IgD-negative memory B cell (primary cell): ENCODE results near the gene SAP25. TPM values are rescaled to one million over a fixed set of nuclear protein-coding genes. Genes with fewer than 3 reads are reported as not detected.
A peak's percentile ranks its signal among the peaks of the same experiment; 100 is the strongest.

Experiments used
- H3K27ac Mint-ChIP-seq, 3 donors: one replicate each; pipeline ENCODE4 v1.8.0; 2020 to 2022; ENCODE audit warnings: mild to moderate bottlenecking in 3 of 3, mixed read lengths in 3 of 3, moderate library complexity in 1 of 3
- H3K27me3 Mint-ChIP-seq: one replicate; pipeline ENCODE4 v1.8.0; 2021; ENCODE audit warnings: mixed read lengths
- H3K36me3 Mint-ChIP-seq: one replicate; pipeline ENCODE4 v1.8.0; 2020; ENCODE audit warnings: mild to moderate bottlenecking, mixed read lengths
- H3K4me1 Mint-ChIP-seq, 3 donors: one replicate each; pipeline ENCODE4 v1.8.0; 2020 to 2022; ENCODE audit warnings: mixed read lengths in 3 of 3, mild to moderate bottlenecking in 1 of 3
- H3K4me3 Mint-ChIP-seq, 4 donors: one replicate each; pipeline ENCODE4 v1.8.0; 2020 to 2022; ENCODE audit warnings: mild to moderate bottlenecking in 4 of 4, mixed read lengths in 4 of 4, moderate library complexity in 3 of 4
- H3K9me3 Mint-ChIP-seq, 3 donors: one replicate each; pipeline ENCODE4 v1.8.0; 2020 to 2021; ENCODE audit warnings: mixed read lengths in 3 of 3, mild to moderate bottlenecking in 1 of 3
- polyA plus RNA-seq: library from polyadenylated mRNA; unstranded; fragments of 300-500 nt; fragmentation: Illumina TruSeq; gene quantifications from one replicate; pipeline ENCODE4 v1.2.3, GENCODE V29; 2021

SAP25 gene
- 0.73 TPM for polyA plus RNA-seq

GRCh38 chr7:100573691-100574361, at the start of gene SAP25:
Gene SAP25 (minus strand): TSS chr7:100573900. CDS start chr7:100573742, 158 bp downstream.
- Mint-ChIP-seq H3K4me1 (peaks cover 10 to 13% (median 12%) of the 10 kb centered on the region in 3 donors), H3K27me3 (no peaks in the 10 kb centered on the region), H3K36me3 (peaks cover 4% of the 10 kb centered on the region), H3K4me3 (peak within 1 kb of the TSS in 1 of 4 donors; percentile 51), H3K9me3 (no peaks in the 10 kb centered on the region), H3K27ac (no peak within 1 kb of the TSS)

- H3K27ac Mint-ChIP-seq: peak overlapping the region in 1 of 3 donors; percentile 47
- peaks cover 0 to 3% (median 2%) of the 10 kb centered on the region in 3 donors for H3K4me1 Mint-ChIP-seq
- peaks cover 9% of the 10 kb centered on the region for H3K36me3 Mint-ChIP-seq
- H3K4me3 Mint-ChIP-seq: no peak overlapping the region
- no peaks in the 10 kb centered on the region for H3K9me3 Mint-ChIP-seq
- H3K27me3 Mint-ChIP-seq: no peaks in the 10 kb centered on the region
Measured at GRCh38 chr7:100621554-100621953, 47.9 kb upstream of the SAP25 start.

- no peaks in the 10 kb centered on the region for H3K27me3 Mint-ChIP-seq
- no peak overlapping the region for H3K4me3 Mint-ChIP-seq
- H3K36me3 Mint-ChIP-seq: peaks cover 11% of the 10 kb centered on the region
- H3K27ac Mint-ChIP-seq: no peak overlapping the region
- H3K9me3 Mint-ChIP-seq: no peaks in the 10 kb centered on the region
- peaks cover 0 to under 1% (median 0%) of the 10 kb centered on the region in 3 donors for H3K4me1 Mint-ChIP-seq
Measured at GRCh38 chr7:100620804-100621203, 47.1 kb upstream of the SAP25 start.

- no peak overlapping the region for H3K4me3 Mint-ChIP-seq
- no peaks in the 10 kb centered on the region for H3K4me1 Mint-ChIP-seq
- no peaks in the 10 kb centered on the region for H3K9me3 Mint-ChIP-seq
- peaks cover 11% of the 10 kb centered on the region for H3K36me3 Mint-ChIP-seq
- no peaks in the 10 kb centered on the region for H3K27me3 Mint-ChIP-seq
- no peak overlapping the region for H3K27ac Mint-ChIP-seq
Measured at GRCh38 chr7:100620239-100620638, 46.5 kb upstream of the SAP25 start.

GRCh38 chr7:100614308-100614861, 40.7 kb upstream of the SAP25 start:
- Mint-ChIP-seq H3K36me3 (peaks cover 5% of the 10 kb centered on the region), H3K27ac (no peak overlapping the region), H3K4me3 (peak overlapping the region in 2 of 4 donors; percentile 51 to 73), H3K4me1 (peaks cover 4 to 13% (median 10%) of the 10 kb centered on the region in 3 donors), H3K9me3 (no peaks in the 10 kb centered on the region), H3K27me3 (no peaks in the 10 kb centered on the region)

- H3K4me3 Mint-ChIP-seq: peak overlapping the region; percentile 73 to 90 (median 82)
- no peak overlapping the region for H3K27ac Mint-ChIP-seq
- H3K4me1 Mint-ChIP-seq: peaks cover 4 to 13% (median 10%) of the 10 kb centered on the region in 3 donors
- no peaks in the 10 kb centered on the region for H3K27me3 Mint-ChIP-seq
- H3K36me3 Mint-ChIP-seq: peaks cover 5% of the 10 kb centered on the region
- H3K9me3 Mint-ChIP-seq: no peaks in the 10 kb centered on the region
Measured at GRCh38 chr7:100613412-100614175, 39.9 kb upstream of the SAP25 start.

- Mint-ChIP-seq H3K9me3 (no peaks in the 10 kb centered on the region), H3K36me3 (peaks cover 5% of the 10 kb centered on the region), H3K27me3 (no peaks in the 10 kb centered on the region), H3K27ac (peak overlapping the region in 1 of 3 donors; percentile 93), H3K4me3 (peak overlapping the region; percentile 88 to 98 (median 92)), H3K4me1 (peaks cover 4 to 13% (median 10%) of the 10 kb centered on the region in 3 donors)
Measured at GRCh38 chr7:100612730-100613390, 39.2 kb upstream of the SAP25 start.

GRCh38 chr7:100611983-100612729, 38.5 kb upstream of the SAP25 start, which contains the start of gene MOSPD3:
Gene MOSPD3 (plus strand): TSS chr7:100612540. CDS start chr7:100612792, 252 bp downstream.
- no peaks in the 10 kb centered on the region for H3K9me3 Mint-ChIP-seq
- peak within 1 kb of the TSS; percentile 90 to 100 (median 93) for H3K27ac Mint-ChIP-seq
- H3K4me1 Mint-ChIP-seq: peaks cover 6 to 13% (median 10%) of the 10 kb centered on the region in 3 donors
- peak within 1 kb of the TSS; percentile 94 to 100 (median 98) for H3K4me3 Mint-ChIP-seq
- no peaks in the 10 kb centered on the region for H3K27me3 Mint-ChIP-seq
- H3K36me3 Mint-ChIP-seq: peaks cover 2% of the 10 kb centered on the region

GRCh38 chr7:100609958-100610357, 36.3 kb upstream of the SAP25 start:
- Mint-ChIP-seq H3K27me3 (no peaks in the 10 kb centered on the region), H3K4me3 (peak overlapping the region in 3 of 4 donors; percentile 12 to 77 (median 46)), H3K4me1 (peaks cover 10 to 16% (median 13%) of the 10 kb centered on the region in 3 donors), H3K27ac (peak overlapping the region in 1 of 3 donors; percentile 43), H3K9me3 (no peaks in the 10 kb centered on the region), H3K36me3 (no peaks in the 10 kb centered on the region)

- H3K27me3 Mint-ChIP-seq: no peaks in the 10 kb centered on the region
- peak overlapping the region in 3 of 4 donors; percentile 51 to 93 (median 77) for H3K4me3 Mint-ChIP-seq
- no peaks in the 10 kb centered on the region for H3K36me3 Mint-ChIP-seq
- no peaks in the 10 kb centered on the region for H3K9me3 Mint-ChIP-seq
- peaks cover 8 to 14% (median 10%) of the 10 kb centered on the region in 3 donors for H3K4me1 Mint-ChIP-seq
- H3K27ac Mint-ChIP-seq: peak overlapping the region in 1 of 3 donors; percentile 48
Measured at GRCh38 chr7:100607111-100607510, 33.4 kb upstream of the SAP25 start.

GRCh38 chr7:100606313-100606712, 32.6 kb upstream of the SAP25 start:
- Mint-ChIP-seq H3K36me3 (no peaks in the 10 kb centered on the region), H3K27me3 (no peaks in the 10 kb centered on the region), H3K4me3 (peak overlapping the region in 3 of 4 donors; percentile 30 to 93 (median 82)), H3K9me3 (no peaks in the 10 kb centered on the region), H3K4me1 (peaks cover 4 to 12% (median 6%) of the 10 kb centered on the region in 3 donors), H3K27ac (peak overlapping the region in 2 of 3 donors; percentile 67 to 68)

- no peaks in the 10 kb centered on the region for H3K36me3 Mint-ChIP-seq
- H3K4me3 Mint-ChIP-seq: peak overlapping the region; percentile 82 to 95 (median 93)
- no peaks in the 10 kb centered on the region for H3K9me3 Mint-ChIP-seq
- H3K4me1 Mint-ChIP-seq: peaks cover 4 to 12% (median 6%) of the 10 kb centered on the region in 3 donors
- no peaks in the 10 kb centered on the region for H3K27me3 Mint-ChIP-seq
- H3K27ac Mint-ChIP-seq: peak overlapping the region in 2 of 3 donors; percentile 67 to 68
Measured at GRCh38 chr7:100604976-100605911, 31.5 kb upstream of the SAP25 start.
